Lower leg skin (tissue), 3 donors: ENCODE measurements around the gene SLC47A2.

Experiments used
- CTCF ChIP-seq, 3 donors: fragments of 450-650 bp; IDR thresholded peaks; one replicate each; pipeline ENCODE4 v1.5.1; 2016; ENCODE audit warnings: antibody characterized with exemption in 3 of 3, mild to moderate bottlenecking in 3 of 3, moderate library complexity in 2 of 3
- POLR2A ChIP-seq, 2 donors: fragments of 450-650 bp; IDR thresholded peaks; one replicate each; pipeline ENCODE4 v1.6.1; 2016 to 2017; ENCODE audit warnings: antibody characterized with exemption in 2 of 2, mild to moderate bottlenecking in 1 of 2, moderate library complexity in 1 of 2

GRCh38 chr17:19656336-19656735, 60.0 kb downstream of the SLC47A2 start:
- TF ChIP-seq CTCF (IDR thresholded peaks at IDR 0.05) (no peak), POLR2A (IDR thresholded peaks at IDR 0.05) (no peak)
